ENCODE results near the gene BIRC6. TPM values are rescaled to one million over a fixed set of nuclear protein-coding genes. Genes with fewer than 3 reads are reported as not detected.
"Not testable (repeated sequence)": the region's sequence is repeated elsewhere in the genome, so short reads cannot be mapped to it uniquely, and the experiment has no call there.

BIRC6 gene
- total RNA-seq, 1 donor from 2014 or later: 199 TPM

- no peak for DNase-seq
Observed at GRCh38 chr2:32446369-32446768, 89.5 kb downstream of the BIRC6 start.

DNA sequence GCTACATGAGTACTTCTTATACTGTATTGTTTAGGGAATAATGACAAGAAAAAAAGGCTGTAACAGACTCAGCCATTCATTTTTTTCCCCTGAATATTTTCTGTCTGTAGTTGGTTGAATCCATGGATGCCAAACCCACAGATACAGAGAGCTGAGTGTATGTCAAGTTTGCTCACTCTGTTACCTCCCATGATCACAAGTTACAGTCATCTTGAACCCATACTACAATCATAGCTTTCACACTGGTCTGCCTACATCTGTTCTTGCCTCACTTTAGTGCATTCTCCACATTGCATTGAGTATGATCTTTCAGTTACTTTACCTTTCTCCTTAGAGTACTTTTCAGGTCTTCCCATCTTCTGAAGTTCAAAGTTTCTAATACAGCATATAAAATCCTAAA, 94.0 kb downstream of the BIRC6 start:
- DNase-seq: no peak

DNA sequence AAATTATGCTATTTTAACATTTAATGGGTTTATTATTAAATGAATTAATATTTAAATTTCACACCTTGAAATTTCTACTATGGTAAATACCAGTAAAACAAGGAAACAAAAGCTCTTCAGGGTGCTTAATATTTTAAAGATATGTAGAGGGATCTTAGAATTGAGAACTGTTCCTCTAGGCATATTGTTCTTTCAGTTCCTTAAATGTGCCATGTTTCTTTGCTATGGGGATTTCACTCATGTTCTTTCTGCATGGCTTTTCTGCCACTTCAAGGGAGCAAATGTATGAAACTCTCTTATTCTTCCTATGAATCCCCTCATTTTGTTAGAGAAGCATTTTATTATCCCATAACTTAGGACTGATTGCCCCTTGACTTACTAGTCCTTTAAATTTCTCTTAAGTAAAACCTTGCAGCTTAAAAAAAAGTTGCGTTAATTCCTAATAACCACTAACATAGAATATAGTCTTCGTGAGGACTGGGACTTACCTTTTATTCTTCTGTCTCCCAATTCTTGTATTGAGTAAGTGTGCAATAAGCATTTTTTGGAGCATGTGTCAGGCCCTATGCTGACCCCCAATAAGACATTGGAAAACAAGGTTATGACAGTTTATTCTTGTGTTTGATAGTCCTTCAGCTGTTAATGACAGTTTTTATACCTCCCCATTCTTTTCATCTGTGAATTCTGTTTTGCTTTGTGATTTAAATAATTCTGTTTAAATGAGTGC, 95.7 kb downstream of the BIRC6 start:
- DNase-seq: no peak

DNA sequence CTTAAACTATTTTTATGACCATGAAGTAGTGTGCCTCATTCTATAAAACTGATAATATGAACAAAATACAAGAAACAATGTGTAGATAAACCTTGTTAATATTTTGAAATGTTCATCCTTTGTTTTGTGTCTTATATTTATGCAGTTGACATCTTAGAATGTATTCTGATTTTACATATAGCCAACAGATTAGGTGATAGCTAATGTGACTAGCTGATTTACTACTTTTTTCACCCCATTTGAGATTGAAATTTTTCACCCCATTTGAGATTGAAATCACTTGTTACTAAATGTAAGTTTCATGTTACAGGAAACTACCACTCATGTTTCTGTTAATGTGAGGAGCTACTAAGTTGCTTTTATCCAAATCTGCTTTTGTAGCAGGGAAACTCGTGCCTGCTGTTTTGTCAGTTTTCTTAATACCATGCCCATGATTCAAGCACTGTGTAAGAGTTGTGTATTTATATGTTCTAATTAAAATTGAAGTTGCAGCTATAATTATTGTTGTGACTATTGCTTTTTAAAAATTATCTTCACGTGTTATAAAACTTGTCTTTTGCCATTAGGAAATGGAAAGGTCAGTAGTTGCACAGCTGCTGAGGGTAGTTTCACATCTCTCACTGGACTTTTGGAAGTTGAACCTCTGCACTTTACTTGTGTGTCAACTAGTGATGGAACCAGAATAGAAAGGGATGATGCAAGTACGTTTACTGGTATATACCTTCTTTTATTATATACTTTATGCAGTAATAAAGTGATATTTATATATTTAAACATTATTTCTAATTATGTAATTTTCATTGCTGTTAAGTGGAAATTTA, 96.6 kb downstream of the BIRC6 start:
- DNase-seq: no peak

DNA sequence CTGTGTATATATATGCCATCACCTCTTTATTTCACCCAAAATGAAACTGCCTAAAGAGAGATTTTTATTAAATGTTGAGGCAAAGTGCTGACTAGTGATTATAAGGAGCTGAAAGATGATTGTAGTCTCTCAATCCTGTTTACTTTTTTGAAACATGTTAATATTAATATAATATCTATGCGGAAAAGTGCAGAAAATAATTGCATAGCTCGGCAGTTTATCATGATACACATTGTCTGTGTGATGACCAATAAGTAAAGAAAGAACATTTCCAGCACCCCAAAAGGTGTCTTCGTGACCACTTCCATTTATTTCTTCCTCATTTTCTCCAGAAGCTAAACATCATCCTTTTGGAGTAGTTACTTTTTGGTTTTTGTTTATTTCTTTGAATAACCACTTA, 99.0 kb downstream of the BIRC6 start:
- DNase-seq: no peak

DNA sequence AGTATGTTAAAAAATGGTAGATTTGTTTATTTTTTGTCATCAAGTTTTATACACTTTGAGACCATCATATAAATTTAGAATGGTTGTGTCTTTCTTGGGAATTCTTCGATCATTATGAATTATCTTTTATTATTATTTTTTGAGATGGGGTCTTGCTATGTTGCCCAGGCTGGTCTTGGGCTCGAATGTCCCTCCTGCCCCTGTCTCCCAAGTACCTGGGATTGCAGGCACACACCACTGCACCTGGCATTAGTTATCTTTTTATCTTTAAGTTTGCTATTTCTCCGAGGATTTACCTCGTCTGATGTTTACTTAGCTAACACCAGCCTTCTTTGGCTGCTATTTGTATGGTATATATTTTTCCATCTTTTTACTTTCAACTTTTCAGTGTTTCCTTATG, 100.0 kb downstream of the BIRC6 start:
- DNase-seq: no peak

DNA sequence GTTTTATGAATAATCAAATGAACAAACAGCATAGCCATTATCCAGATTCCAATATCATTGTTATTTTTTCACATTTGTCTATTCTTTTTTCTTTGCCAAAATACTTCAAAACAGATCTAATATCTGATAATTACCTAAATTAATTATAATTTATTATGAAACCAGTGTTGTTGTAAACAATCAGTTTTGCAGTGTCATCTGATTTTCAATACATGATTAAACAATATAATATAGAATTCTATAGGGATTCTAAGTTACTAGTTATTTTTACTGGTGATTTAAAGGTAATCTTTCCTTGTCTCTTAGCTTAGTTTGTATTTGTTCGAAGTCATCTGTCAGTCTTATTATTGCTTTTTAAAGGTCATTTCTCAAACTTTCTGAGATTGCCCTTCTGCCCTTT, 101.0 kb downstream of the BIRC6 start:
- DNase-seq: no peak

GRCh38 chr2:32460861-32461260, 104.0 kb downstream of the BIRC6 start:
- DNase-seq: not testable (repeated sequence)

- no peak for DNase-seq
Observed at GRCh38 chr2:32463110-32463509, 106.3 kb downstream of the BIRC6 start.

GRCh38 chr2:32464431-32464830, 107.6 kb downstream of the BIRC6 start:
- DNase-seq: peak; percentile 67

- no peak for DNase-seq
Observed at GRCh38 chr2:32472605-32473004, 115.8 kb downstream of the BIRC6 start.

DNA sequence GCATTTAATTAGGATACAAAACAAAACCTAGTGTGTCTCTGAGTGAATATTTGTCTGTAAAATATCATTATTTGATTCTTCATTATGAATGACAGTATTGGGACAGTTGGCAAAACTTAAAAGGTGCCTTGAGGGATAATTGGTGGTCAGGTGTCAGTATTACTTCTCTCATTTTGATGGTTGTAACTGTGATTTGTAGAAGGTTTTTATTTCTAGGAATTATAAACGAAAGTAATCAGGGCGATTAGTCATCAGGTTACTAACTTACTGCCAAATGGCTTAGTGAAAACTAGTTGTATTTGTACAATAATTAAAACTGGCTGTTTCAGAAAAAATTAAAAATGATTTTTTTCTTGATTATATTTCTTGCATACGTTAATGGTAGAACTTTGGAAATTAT, 117.6 kb downstream of the BIRC6 start:
- DNase-seq: no peak

DNA sequence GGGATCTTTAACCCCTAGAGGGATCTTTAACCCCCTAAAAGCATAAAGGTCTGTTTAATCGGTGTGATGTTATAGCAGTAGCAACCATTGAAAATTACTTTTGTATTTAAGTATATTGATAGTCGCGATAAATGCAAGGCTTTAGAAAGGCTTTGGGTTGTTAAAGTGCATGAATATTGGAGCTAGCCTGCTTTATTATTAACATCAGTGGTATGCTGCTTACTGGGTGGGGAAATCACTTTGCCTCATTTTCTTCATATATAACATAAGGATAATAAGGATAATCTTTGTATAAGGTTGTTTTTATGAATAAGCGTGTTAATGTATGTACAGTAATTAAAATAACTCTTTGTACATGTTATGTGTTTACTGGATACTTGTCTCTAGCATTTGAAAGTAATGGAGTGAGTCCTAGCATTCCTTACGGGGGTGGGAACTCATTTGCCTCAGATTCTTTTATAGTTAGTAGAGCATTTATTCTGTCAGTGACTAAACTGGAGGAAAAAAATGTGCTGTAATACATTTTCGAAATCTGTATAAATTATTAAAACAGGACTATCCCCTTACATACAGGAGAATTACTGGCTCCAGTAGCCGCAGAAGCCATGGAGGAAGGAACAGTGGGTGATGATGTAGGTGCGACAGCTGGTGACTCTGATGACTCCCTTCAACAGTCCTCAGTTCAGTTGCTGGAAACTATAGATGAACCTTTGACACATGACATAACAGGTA, 122.2 kb downstream of the BIRC6 start:
- no peak for DNase-seq

GRCh38 chr2:32479993-32480392, 123.2 kb downstream of the BIRC6 start:
- no peak for DNase-seq

DNA sequence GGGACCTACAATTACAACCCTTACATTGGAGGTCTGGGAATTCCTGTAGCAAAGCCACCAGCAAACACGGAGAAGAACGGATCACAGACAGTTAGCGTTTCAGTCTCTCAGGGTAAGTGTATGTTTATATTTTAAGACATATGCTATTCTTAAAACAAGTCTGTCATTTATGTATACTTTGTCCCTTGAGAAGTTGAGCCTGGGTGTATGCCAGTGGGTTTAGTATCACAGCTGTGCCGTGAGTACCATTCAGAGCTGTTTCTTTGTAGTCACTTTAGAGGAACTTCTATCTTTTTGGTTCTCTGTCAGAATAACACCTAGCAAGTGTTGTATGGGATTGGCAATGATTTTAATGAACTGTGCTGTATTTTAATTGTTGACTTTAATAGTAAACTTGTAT, 125.6 kb downstream of the BIRC6 start:
- DNase-seq: peak; percentile 64

GRCh38 chr2:32484937-32485336, 128.1 kb downstream of the BIRC6 start:
- peak; percentile 27 for DNase-seq

DNA sequence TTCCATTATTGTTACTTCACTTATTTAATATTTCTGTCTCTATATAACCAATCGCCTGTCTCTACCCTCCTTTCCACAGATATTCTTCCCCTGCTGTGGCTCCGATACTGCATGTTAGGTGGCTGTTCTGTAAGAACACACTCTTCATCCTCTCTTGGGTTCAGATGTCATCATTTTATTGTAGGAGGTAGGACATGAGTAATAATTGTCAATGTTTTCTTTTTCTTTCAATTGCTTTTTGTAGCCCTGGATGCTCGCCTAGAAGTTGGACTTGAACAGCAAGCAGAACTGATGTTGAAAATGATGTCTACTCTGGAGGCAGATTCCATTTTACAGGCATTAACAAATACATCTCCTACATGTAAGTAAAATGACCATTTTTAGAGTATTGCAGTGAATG, 128.6 kb downstream of the BIRC6 start:
- no peak for DNase-seq

- no peak for DNase-seq
Observed at GRCh38 chr2:32489061-32489460, 132.2 kb downstream of the BIRC6 start.

- no peak for DNase-seq
Observed at GRCh38 chr2:32491346-32491745, 134.5 kb downstream of the BIRC6 start.

GRCh38 chr2:32495139-32495538, 138.3 kb downstream of the BIRC6 start:
- no peak for DNase-seq

DNA sequence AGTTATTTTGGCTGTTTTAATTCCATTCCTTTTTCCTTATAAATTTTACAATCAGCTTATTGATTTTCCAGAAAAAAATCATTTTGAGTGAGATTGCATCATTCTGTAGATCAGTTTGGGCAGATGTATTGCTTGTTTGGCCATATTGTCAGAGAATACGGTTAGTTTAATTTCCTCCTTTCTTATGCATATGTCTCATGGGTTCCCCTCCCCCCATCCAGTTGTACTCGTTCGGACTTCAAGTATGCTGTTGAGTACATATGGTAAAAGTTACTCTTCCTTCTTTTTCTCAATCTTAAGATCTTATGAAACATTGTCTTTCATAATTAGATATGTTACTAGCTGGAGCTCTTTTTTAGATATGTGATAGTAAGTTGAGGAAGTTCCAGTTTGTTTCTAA, 139.8 kb downstream of the BIRC6 start:
- no peak for DNase-seq

DNA sequence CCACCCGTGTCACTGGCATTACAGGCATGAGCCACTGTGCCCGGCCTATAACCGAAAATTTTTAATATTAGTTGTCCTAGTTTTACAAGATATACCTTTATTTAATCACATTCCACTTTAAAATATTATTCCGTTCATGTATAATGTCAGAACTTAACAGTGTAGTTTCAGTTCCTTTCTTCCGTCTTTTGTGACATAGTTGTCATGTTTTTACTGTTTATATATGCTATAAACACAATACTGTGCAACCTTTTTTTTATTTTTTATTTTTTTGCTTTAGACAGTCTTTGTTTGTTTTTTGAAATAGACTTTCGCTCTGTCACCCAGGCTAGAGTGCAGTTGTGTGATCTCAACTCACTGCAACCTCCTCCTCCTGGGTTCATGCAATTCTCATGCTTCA, 141.5 kb downstream of the BIRC6 start:
- no peak for DNase-seq

DNA sequence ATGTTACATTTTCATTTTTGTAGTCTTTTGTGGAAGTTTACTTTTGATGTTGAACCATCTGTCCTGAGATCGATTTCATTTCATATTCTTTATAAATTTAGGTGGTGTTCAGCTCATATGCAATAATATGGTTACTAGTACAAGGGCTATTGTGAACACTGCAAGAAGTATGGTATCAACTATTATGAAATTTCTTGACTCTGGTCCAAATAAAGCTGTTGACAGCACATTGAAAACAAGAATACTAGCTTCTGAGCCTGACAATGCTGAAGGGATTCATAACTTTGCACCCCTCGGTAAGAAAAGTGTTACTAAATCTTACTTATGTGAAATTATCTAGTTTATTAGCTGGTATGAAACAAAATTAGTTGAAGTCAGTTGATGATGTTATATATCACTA, 146.1 kb downstream of the BIRC6 start:
- DNase-seq: no peak

Measured in tongue (tissue), 2 donors.